HG03558 (cell line): Measurements from ENCODE around the gene TAS2R19.

Source experiments
- ATAC-seq: cut with Tn5 transposase; IDR thresholded peaks from one replicate; pipeline ENCODE4 v1.9.1; 2021; ENCODE audit warnings: moderate number of reproducible peaks; ENCODE audit not compliant: unreplicated experiment; ENCODE audit errors: extremely low read depth

Gene TAS2R19

GRCh38 chr12:10998204-10998603 lies 24.2 kb downstream of the TAS2R19 start, which contains the start of gene TAS2R20:
TAS2R20 (minus strand) TSS chr12:10998304; CDS start chr12:10997875, 429 bp downstream.
- no peak for ATAC-seq

- ATAC-seq: no peak
These were observed 28.1 kb downstream of the TAS2R19 start for GRCh38 chr12:10994307-10994706.

GRCh38 chr12:10989107-10989506 lies 33.3 kb downstream of the TAS2R19 start:
- ATAC-seq: no peak

- no peak for ATAC-seq
These were observed 35.6 kb downstream of the TAS2R19 start, which contains the start of gene TAS2R50 for GRCh38 chr12:10986812-10987211. TAS2R50 (minus strand) TSS chr12:10986912; CDS start chr12:10986860, 52 bp downstream.

GRCh38 chr12:10982244-10982643 lies 40.2 kb downstream of the TAS2R19 start:
- ATAC-seq: no peak

- no peak for ATAC-seq
These were observed 47.5 kb downstream of the TAS2R19 start for GRCh38 chr12:10974965-10975364.
